A673 (cell line): Measurements from ENCODE around the gene GPR152.

Source experiments
- CTCF ChIP-seq: fragments of 300-800, 200-600 bp; sonication (generic); conservative IDR thresholded peaks from 2 replicates; pipeline ENCODE4 v1.5.1; 2017; ENCODE audit warnings: low read depth, mild to moderate bottlenecking, antibody characterized with exemption, low read length, moderate library complexity, mixed read lengths
- EZH2 ChIP-seq: fragments of 200-600 bp; sonication (generic); IDR thresholded peaks from 2 replicates; pipeline ENCODE4 v1.6.1; 2017; ENCODE audit warnings: borderline replicate concordance, low read depth, mild to moderate bottlenecking, mixed read lengths, antibody characterized with exemption, low read length; ENCODE audit not compliant: poor library complexity, severe bottlenecking

DNA sequence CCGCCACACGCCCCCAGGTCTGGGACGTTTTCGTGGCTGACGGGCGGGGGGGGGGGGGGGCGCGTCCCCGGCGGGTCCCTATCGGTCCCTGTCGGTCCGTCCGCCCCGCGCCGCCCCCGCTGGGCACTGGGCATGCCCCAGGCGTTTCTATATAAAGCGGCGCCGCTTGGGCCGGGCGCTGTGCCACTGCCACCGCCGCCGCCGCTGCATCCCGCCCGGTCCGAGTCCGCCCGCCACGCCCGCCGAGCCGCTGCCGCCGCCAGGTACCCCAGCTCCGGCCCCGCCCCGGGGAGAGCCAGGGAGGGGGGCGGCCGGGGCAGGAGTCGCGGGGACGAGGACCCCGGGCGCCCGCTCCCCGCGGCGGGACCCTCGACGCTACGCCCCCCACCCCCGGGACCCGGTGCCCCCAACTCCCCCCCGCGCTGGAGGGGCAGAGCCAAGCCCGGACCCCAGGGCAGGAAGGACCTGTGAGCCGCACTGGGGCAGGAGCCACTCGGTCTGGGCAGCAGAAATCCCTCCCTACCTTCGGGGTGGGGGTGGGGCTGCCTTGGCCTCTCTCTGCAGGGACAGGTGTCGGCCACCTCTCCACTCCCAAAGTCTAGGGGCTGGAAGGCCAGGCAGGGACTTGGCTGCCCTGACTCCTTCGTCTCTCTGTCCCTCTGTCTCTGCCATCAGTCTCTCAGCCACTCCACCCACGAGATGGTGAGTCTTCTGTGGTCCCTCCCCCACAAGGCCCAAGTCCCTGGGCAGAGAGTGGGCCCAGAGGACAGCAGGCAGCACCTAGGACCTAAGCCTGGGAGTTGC lies 36.8 kb downstream of the GPR152 start, which contains the start of gene CARNS1:
- TF ChIP-seq CTCF (no peak), EZH2 (no peak)
